MCF 10A (cell line): Measurements from ENCODE around the gene CACNA1B. TPM values are rescaled to one million over a fixed set of nuclear protein-coding genes. Genes with fewer than 3 reads are reported as not detected.

Experiments
- BruUV-seq: library from RNA; stranded (reverse); fragments of 400-500 nt; replicated peaks from 2 replicates; lab custom pipeline; 2021; lab: Mats Ljungman, UMichigan
- CTCF ChIA-PET: fragments of 300-600 bp; sonication (Branson Sonifier 250); formaldehyde crosslinking; extraction: SDS; loops from one replicate; lab custom pipeline; 2021; ENCODE audit warnings: antibody characterized with exemption, inconsistent platforms; lab: Yijun Ruan, JAX
- POLR2A ChIA-PET: fragments of 300-600, 350-650 bp; sonication (Branson Sonifier 250); formaldehyde crosslinking; extraction: SDS; loops from one replicate; lab custom pipeline; 2020; ENCODE audit warnings: antibody characterized with exemption, inconsistent platforms; lab: Yijun Ruan, JAX
- DNase-seq: peaks from one replicate; pipeline ENCODE4 v3.0.0-alpha.2; 2018; ENCODE audit not compliant: unreplicated experiment
- H3K27ac Mint-ChIP-seq: one replicate; pipeline ENCODE4 v1.8.0; 2022; ENCODE audit warnings: mild to moderate bottlenecking, low read depth, mixed read lengths; ENCODE audit not compliant: unreplicated experiment
- H3K27me3 Mint-ChIP-seq: one replicate; pipeline ENCODE4 v1.8.0; 2022; ENCODE audit warnings: mixed read lengths; ENCODE audit not compliant: insufficient read depth, unreplicated experiment
- H3K36me3 Mint-ChIP-seq: one replicate; pipeline ENCODE4 v1.8.0; 2022; ENCODE audit warnings: mild to moderate bottlenecking, moderate library complexity, mixed read lengths; ENCODE audit not compliant: insufficient read depth, unreplicated experiment
- H3K4me1 Mint-ChIP-seq: one replicate; pipeline ENCODE4 v1.8.0; 2022; ENCODE audit warnings: mixed read lengths; ENCODE audit not compliant: insufficient read depth, unreplicated experiment
- H3K4me3 Mint-ChIP-seq: one replicate; pipeline ENCODE4 v1.8.0; 2022; ENCODE audit warnings: mild to moderate bottlenecking, moderate library complexity, mixed read lengths; ENCODE audit not compliant: unreplicated experiment
- H3K9me3 Mint-ChIP-seq: one replicate; pipeline ENCODE4 v1.8.0; 2022; ENCODE audit warnings: mixed read lengths; ENCODE audit not compliant: unreplicated experiment
- CTCF ChIP-seq: fragments of 200-600 bp; IDR thresholded peaks from one replicate; pipeline ENCODE4 v1.8.0; 2022; ENCODE audit warnings: antibody characterized with exemption, mild to moderate bottlenecking; ENCODE audit not compliant: unreplicated experiment
- intact Hi-C: fragments of 100-400 bp; cut with micrococcal nuclease; formaldehyde crosslinking; loops from 2 replicates; pipeline ENCODE4 v1.14.1; 2022
- total RNA-seq: library from RNA; stranded (reverse); gene quantifications from 2 replicates; pipeline ENCODE4 v1.2.3, GENCODE V29; 2022

The CACNA1B gene
- total RNA-seq, 1 experiment from 2014 or later: not detected

GRCh38 chr9:138051586-138052321 lies 174.2 kb downstream of the CACNA1B start:
- BruUV-seq: no TSS peak
- ChIA-PET POLR2A (no interaction called here), CTCF (interaction anchor here (0.6 kb wide), 1 partner anchor 343 kb away, joined by 3 read pairs; no protein-coding TSS in a partner anchor)
- no peak for TF ChIP-seq CTCF
- intact Hi-C loops: no loop called here
- no peaks in the 10 kb centered on the region for H3K36me3 Mint-ChIP-seq
- no peaks in the 10 kb centered on the region for H3K4me1 Mint-ChIP-seq
- no peak overlapping the region for H3K27ac Mint-ChIP-seq
- DNase-seq: no peak
- H3K9me3 Mint-ChIP-seq: no peaks in the 10 kb centered on the region
- H3K4me3 Mint-ChIP-seq: no peak overlapping the region
- H3K27me3 Mint-ChIP-seq: peaks cover 32% of the 10 kb centered on the region

DNA sequence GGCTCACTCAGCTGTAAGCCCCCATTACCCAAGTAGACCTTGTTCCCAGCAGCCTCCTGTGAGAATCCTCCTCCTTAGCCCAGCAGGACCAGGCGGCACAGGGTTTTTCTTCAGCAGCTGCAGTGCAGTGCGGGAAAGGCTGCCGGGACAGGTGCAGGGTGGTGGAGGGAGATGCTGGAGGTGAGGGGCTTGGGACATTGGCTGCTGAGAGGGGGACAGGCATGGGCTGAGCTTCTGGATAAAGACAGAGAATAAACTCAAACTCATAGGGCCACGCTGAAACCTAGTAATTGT lies 174.7 kb downstream of the CACNA1B start:
- Mint-ChIP-seq H3K27ac (no peak overlapping the region), H3K36me3 (no peaks in the 10 kb centered on the region), H3K4me1 (no peaks in the 10 kb centered on the region), H3K4me3 (no peak overlapping the region), H3K27me3 (peaks cover 30% of the 10 kb centered on the region), H3K9me3 (no peaks in the 10 kb centered on the region)
- no peak for DNase-seq
- BruUV-seq: no TSS peak
- intact Hi-C loops: no loop called here
- no peak for TF ChIP-seq CTCF
- ChIA-PET CTCF (interaction anchor here (0.7 kb wide), 1 partner anchor 40 kb away, joined by 4 read pairs; no protein-coding TSS in a partner anchor), POLR2A (no interaction called here)

DNA sequence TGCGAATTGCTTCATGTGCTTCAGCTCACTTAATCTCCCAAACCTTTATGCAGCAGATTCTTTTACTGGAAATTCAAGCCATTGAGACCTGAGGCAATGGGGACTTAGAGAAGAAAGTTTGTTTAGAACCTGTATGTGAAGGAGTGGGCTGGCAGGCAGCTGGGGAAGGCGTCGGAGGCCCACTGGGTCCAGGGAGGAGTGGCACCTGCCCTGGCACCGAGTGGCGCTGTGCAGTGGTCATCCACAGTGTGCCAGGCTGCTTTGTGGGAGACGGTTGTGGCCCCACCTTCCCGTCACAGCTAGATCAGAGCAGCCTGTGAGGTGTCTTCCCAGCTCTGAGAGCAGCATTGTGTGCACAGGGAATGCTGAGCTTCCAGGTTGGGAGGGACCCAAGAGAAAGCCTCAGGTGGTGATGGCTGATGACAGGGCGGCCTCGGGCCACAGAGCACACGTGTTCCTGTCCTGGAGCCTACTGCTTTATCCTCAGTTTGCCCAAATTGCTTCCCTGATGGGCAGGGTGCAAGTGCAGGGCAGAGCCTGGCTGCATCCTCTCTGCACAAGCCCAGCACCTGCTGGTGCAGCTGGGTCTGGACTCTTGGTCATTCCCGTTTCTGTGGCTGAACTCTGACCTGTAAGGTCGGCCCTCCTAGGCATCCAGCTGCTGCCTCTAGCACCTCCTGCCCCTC lies 175.2 kb downstream of the CACNA1B start:
- no peaks in the 10 kb centered on the region for H3K4me1 Mint-ChIP-seq
- TF ChIP-seq CTCF: no peak
- no peaks in the 10 kb centered on the region for H3K9me3 Mint-ChIP-seq
- peaks cover 25% of the 10 kb centered on the region for H3K27me3 Mint-ChIP-seq
- ChIA-PET CTCF (interaction anchor here (0.7 kb wide), 1 partner anchor 40 kb away, joined by 4 read pairs; no protein-coding TSS in a partner anchor), POLR2A (no interaction called here)
- no peak for DNase-seq
- H3K4me3 Mint-ChIP-seq: no peak overlapping the region
- no TSS peak for BruUV-seq
- H3K36me3 Mint-ChIP-seq: no peaks in the 10 kb centered on the region
- intact Hi-C loops: no loop called here
- no peak overlapping the region for H3K27ac Mint-ChIP-seq

- H3K4me1 Mint-ChIP-seq: no peaks in the 10 kb centered on the region
- no peak for DNase-seq
- no peak for TF ChIP-seq CTCF
- H3K4me3 Mint-ChIP-seq: no peak overlapping the region
- H3K27ac Mint-ChIP-seq: no peak overlapping the region
- H3K27me3 Mint-ChIP-seq: peaks cover 21% of the 10 kb centered on the region
- H3K9me3 Mint-ChIP-seq: no peaks in the 10 kb centered on the region
- no peaks in the 10 kb centered on the region for H3K36me3 Mint-ChIP-seq
- BruUV-seq: no TSS peak
- ChIA-PET POLR2A (no interaction called here), CTCF (no interaction called here)
- intact Hi-C loops: no loop called here
These were observed 175.8 kb downstream of the CACNA1B start for GRCh38 chr9:138053321-138053868.
